GM18502 (cell line): Measurements from ENCODE around the gene OR6C76.
"Not testable (repeated sequence)": the region's sequence is repeated elsewhere in the genome, so short reads cannot be mapped to it uniquely, and the experiment has no call there.

ENCODE experiments used
- ATAC-seq: cut with Tn5 transposase; IDR thresholded peaks from one replicate; pipeline ENCODE4 v1.9.1; 2021; ENCODE audit warnings: mild to moderate bottlenecking; ENCODE audit not compliant: unreplicated experiment, poor library complexity

Gene OR6C76

DNA sequence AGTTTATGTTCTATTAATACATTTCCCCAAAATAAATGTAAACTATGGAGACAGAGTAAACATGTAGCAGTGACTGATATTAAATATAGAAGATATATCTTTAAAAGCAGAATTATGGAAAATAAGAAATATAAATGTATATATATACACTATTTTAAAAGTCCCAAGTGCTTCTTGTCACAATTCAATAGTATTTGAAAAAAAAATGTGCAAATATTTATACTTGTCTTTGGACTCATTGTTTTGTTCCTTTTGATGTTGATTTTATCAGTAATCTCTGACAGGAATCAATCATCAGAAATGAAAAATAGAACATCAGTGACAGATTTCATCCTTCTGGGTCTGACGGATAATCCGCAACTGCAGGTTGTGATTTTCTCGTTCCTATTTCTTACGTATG, at the start of gene OR6C76:
OR6C76 (plus strand) TSS at position 301 of the 400 bp plus-strand sequence; CDS start at position 301, 0 bp downstream.
- ATAC-seq, result no peak

- ATAC-seq, result no peak
Measured at GRCh38 chr12:55385891-55386290, 40.2 kb upstream of the OR6C76 start.

- ATAC-seq, result no peak
Measured at GRCh38 chr12:55392032-55392795, 33.8 kb upstream of the OR6C76 start.

GRCh38 chr12:55396326-55396725, 29.7 kb upstream of the OR6C76 start:
- ATAC-seq, result no peak

DNA sequence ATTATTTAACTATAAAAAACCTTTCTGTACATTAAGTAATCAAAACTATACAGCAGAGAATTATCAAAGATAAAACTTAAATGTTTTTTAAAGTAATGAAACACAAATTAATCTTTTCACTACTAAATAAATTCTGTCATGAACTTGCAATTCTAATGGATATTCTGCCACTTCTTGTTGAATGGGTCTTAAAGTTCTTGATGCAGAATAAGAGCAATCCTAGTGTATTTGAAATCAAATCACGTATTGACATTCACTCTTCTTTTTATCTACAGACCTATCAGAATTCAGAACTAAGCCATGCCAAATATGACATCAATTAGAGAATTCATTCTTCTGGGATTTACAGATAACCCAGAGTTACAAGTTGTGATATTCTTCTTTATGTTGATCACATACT, 25.8 kb upstream of the OR6C76 start, which contains the start of gene OR6C65:
OR6C65 (plus strand) TSS at position 301 of the 400 bp plus-strand sequence; CDS start at position 301, 0 bp downstream.
- ATAC-seq, result no peak

DNA sequence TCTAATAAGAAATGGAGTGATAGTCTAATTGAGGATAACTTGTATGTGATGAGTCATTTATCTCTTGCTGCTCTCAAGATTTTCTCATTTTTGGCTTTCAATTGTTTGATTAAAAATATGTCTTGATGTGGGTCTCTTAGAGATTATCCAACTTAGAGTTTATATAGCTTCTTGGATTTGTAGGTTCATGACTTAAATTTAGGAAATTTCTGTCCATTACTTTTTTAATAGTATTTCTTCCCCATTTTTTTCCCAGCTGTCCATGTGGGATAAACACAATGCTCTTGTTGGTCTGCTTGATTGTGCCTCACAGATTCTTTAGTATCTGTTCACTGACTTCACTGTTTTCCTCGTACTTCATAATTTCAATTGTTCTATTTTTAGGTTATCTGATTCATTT, 18.2 kb upstream of the OR6C76 start:
- no peak for ATAC-seq

DNA sequence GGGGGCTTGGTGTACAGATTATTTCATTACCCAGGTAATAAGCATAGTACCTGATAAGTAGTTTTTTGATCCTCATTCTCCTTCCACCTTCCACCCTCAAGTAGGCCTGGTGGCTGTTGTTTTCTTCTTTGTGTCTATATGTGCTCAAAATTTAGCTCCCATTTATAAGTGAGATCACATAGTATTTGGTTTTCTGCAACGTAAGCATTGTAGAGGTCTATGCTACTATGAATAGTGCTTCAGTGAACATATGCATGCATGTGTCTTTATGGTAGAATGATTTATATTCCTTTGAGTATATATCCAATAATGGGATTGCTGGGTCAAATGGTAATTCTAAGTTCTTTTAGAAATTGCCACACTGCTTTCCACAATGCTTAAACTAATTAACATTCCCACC, 16.9 kb upstream of the OR6C76 start:
- not testable (repeated sequence) for ATAC-seq

DNA sequence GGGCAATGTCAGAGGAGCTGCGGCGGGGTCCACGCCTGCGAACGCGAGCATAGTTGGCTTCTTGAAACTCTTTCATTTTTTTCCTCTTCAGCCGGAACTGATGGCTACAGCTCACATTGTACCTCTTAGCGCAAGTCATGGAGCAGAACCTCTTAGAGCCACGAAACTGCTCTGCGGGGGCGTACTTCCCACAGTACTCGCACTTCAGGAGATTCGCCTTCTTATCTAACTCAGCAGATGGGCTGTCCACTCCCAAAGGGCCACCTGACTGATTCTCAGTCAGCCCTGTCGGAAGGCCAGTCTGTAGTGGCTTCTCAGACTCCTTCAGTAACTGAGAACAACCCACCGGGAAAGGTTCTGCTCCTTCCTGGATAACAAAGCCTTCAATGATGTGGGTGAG, 13.9 kb upstream of the OR6C76 start:
- not testable (repeated sequence) for ATAC-seq

DNA sequence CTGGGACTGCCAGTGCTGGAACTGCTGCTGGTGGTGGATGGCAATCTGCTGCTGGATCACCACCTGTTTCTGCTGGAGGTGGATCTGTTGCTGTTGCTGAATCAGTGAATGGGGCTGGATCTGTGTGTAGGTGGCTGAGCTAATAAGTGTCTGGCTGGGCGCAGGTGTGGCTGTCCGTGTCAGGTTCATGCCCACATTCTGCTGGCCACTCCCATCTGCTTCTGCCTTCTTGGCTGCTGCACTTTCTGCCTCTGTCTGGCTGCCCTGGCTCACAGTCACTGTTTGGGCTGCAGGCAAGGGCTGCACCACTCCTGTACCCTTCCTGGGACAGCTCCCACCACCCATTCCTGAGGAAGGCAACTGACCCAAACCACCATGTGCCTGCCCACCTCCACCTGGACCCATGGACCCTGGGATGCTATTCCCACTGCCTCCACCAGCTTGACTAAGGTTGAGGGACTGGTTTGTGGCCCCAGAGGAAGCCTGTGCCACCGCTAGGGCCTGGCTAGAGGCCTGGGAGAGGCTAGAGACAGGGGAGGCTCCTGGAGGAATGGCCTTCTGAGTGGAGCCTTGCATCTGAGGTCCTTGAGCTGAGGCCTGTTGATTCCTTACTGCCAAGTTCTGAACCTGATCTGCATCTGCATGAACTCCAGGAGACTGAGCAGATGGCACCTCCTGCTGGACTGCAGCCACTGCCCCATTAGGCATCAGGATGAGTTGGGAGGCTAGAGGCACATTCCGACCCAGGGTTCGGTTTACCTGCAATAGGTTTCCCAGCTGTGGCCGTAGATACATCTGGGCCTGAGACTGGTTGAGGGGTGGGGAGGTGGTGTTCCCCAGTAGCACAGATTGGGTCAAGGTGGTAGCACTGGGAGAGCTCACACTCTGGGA, 12.3 kb upstream of the OR6C76 start:
- ATAC-seq, result not testable (repeated sequence)

- ATAC-seq, result not testable (repeated sequence)
Measured at GRCh38 chr12:55414396-55414823, 11.6 kb upstream of the OR6C76 start.

GRCh38 chr12:55414889-55415288, 11.2 kb upstream of the OR6C76 start:
- ATAC-seq, result not testable (repeated sequence)

GRCh38 chr12:55416961-55417360, 9.1 kb upstream of the OR6C76 start:
- no peak for ATAC-seq

- no peak for ATAC-seq
Measured at GRCh38 chr12:55420307-55420962, 5.6 kb upstream of the OR6C76 start.

DNA sequence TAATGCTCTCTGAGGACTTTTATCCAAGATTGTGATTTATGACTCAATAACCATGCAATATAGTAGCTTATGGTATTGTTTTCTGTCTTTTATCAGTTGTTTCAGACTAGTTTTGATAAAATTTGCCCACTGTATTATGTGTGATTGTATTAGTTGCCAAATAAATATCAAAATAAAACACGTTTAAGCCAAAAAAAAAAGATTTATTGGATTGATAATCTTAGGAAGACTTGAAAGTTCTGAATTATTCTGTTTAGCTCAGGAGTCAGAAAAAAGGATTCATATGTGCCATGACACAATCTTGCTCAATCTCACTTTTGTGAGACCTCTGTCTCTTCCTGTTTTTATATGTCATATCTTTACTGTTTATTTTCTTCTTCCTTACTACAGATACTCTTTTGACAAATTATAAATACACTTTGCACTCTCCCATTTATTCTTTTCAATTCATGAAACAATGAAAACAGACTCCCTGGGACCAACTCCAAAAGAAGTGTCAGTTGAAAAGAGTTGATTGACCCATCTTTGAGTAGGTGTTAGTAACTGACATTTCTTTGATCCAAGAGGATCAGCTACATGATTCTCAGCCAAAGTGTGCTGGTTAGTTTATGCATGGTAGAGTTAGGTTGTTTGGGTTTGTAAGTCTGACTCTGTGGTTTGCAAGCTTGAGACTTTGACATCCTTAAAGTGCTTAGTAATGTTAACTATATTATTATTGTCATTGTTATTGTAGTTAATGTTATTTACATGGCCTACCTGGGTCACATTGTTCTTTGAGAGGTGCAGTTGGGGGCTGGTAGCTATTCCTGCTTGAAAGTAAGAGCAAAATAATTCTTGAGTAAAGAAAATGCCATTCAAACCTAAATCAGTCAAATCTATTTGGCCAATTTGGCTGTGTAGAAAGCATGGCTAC, 2.5 kb downstream of the OR6C76 start:
- no peak for ATAC-seq

GRCh38 chr12:55441233-55441632, 15.2 kb downstream of the OR6C76 start:
- not testable (repeated sequence) for ATAC-seq

- no peak for ATAC-seq
Measured at GRCh38 chr12:55443776-55444175, 17.7 kb downstream of the OR6C76 start, which contains the start of gene OR6C2. Gene OR6C2 (plus strand): TSS chr12:55444076. CDS start chr12:55452214, 8,138 bp downstream.

GRCh38 chr12:55445357-55445756, 19.3 kb downstream of the OR6C76 start:
- ATAC-seq, result no peak

- ATAC-seq, result no peak
Measured at GRCh38 chr12:55446326-55446725, 20.3 kb downstream of the OR6C76 start.

- ATAC-seq, result no peak
Measured at GRCh38 chr12:55448825-55449224, 22.8 kb downstream of the OR6C76 start.
